Osteoblast (primary cell): ENCODE results near the gene LRP1B. TPM values are rescaled to one million over a fixed set of nuclear protein-coding genes. Genes with fewer than 3 reads are reported as not detected.

ENCODE experiments used
- DNase-seq: peaks from one replicate; pipeline ENCODE4 v3.0.0; 2011; ENCODE audit warnings: low spot score, mixed read lengths; ENCODE audit not compliant: insufficient read length; ENCODE audit errors: missing footprints
- H2AFZ ChIP-seq: 2 replicates; pipeline ENCODE4 v1.6.0; 2011; ENCODE audit warnings: mild to moderate bottlenecking, low read length
- H3K27ac ChIP-seq: 2 replicates; pipeline ENCODE4 v1.5.1; 2011; ENCODE audit warnings: mild to moderate bottlenecking, low read depth, low read length, moderate library complexity
- H3K27me3 ChIP-seq: 2 replicates; pipeline ENCODE4 v1.6.0; 2012; ENCODE audit warnings: mild to moderate bottlenecking, control low read depth, inconsistent platforms, low read length, moderate library complexity; ENCODE audit not compliant: insufficient read depth
- H3K36me3 ChIP-seq: 2 replicates; pipeline ENCODE4 v1.5.1; 2011; ENCODE audit warnings: mild to moderate bottlenecking, low read length, control low read depth, moderate library complexity; ENCODE audit not compliant: insufficient read depth
- H3K4me1 ChIP-seq: 2 replicates; pipeline ENCODE4 v1.5.1; 2011; ENCODE audit warnings: mild to moderate bottlenecking, low read length, control low read depth, moderate library complexity; ENCODE audit not compliant: insufficient read depth
- H3K4me2 ChIP-seq: 2 replicates; pipeline ENCODE4 v1.6.0; 2011; ENCODE audit warnings: mild to moderate bottlenecking, low read length; ENCODE audit not compliant: insufficient read depth
- H3K4me3 ChIP-seq: fragments of 200-600 bp; sonication (generic); 3 replicates; pipeline ENCODE4 v1.5.1; 2012; ENCODE audit warnings: mild to moderate bottlenecking, low read length, inconsistent platforms; ENCODE audit not compliant: insufficient read depth
- H3K79me2 ChIP-seq: 2 replicates; pipeline ENCODE4 v1.6.0; 2012; ENCODE audit warnings: mild to moderate bottlenecking, low read length, control low read depth, inconsistent platforms; ENCODE audit not compliant: insufficient read depth
- H3K9me3 ChIP-seq: 2 replicates; pipeline ENCODE4 v1.5.1; 2011; ENCODE audit warnings: low read depth, low read length, control low read depth
- H4K20me1 ChIP-seq: 2 replicates; pipeline ENCODE4 v1.6.0; 2012; ENCODE audit warnings: mild to moderate bottlenecking, low read length, control low read depth; ENCODE audit not compliant: insufficient read depth
- CTCF ChIP-seq: IDR thresholded peaks from 2 replicates; pipeline ENCODE4 v1.5.1; 2011; ENCODE audit warnings: mild to moderate bottlenecking, low read depth, low read length, moderate library complexity; ENCODE audit errors: extremely low read depth
- total RNA-seq: library from RNA; depleted of rRNA; stranded (reverse); fragments of >200 nt; gene quantifications from 2 replicates; pipeline ENCODE4 v1.2.3, GENCODE V29; 2012

Gene LRP1B
- total RNA-seq, 1 donor, result not detected

DNA sequence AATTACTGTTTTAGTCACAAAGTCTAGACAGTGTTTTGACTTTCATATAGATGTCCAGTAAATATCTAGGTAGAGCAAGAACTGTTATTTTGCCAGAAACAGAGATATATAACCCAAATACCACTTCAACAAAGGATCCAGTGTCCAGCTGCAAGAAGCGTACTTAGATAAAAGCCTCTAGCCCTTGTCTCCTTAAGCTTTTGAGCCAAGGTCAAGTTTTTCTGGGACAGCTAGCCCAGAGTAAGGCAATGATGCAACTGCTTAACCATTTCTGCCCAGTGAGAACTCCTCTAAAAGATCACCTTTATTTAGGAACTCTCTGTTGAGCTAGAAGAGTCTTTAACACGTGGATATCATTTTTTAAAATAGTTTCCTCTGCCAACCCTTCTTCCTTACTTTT is 1925.7 kb downstream of the LRP1B start:
- H3K4me3 ChIP-seq, result no peak overlapping the region
- no peaks in the 10 kb centered on the region for H3K79me2 ChIP-seq
- H3K36me3 ChIP-seq, result no peaks in the 10 kb centered on the region
- H3K4me1 ChIP-seq, result no peaks in the 10 kb centered on the region
- no peak overlapping the region for H3K4me2 ChIP-seq
- peaks cover 4% of the 10 kb centered on the region for H3K9me3 ChIP-seq
- no peak overlapping the region for H2AFZ ChIP-seq
- H3K27me3 ChIP-seq, result no peaks in the 10 kb centered on the region
- H3K27ac ChIP-seq, result no peak overlapping the region
- no peak for TF ChIP-seq CTCF
- no peak for DNase-seq
- H4K20me1 ChIP-seq, result no peaks in the 10 kb centered on the region

GRCh38 chr2:140203347-140203746 is 1927.5 kb downstream of the LRP1B start:
- DNase-seq, result no peak
- TF ChIP-seq CTCF, result no peak

GRCh38 chr2:140201572-140201971 is 1929.2 kb downstream of the LRP1B start:
- TF ChIP-seq CTCF, result no peak
- Histone ChIP-seq H4K20me1 (no peaks in the 10 kb centered on the region), H2AFZ (no peak overlapping the region), H3K9me3 (peaks cover 4% of the 10 kb centered on the region), H3K4me3 (no peak overlapping the region), H3K27ac (no peak overlapping the region), H3K36me3 (no peaks in the 10 kb centered on the region), H3K27me3 (no peaks in the 10 kb centered on the region), H3K4me2 (no peak overlapping the region), H3K4me1 (no peaks in the 10 kb centered on the region), H3K79me2 (no peaks in the 10 kb centered on the region)
- no peak for DNase-seq

More at GRCh38 chr2:140203347-140203746, 1927.5 kb downstream of the LRP1B start:
- no peaks in the 10 kb centered on the region for H3K27me3 ChIP-seq
- H4K20me1 ChIP-seq, result no peaks in the 10 kb centered on the region
- H3K27ac ChIP-seq, result no peak overlapping the region
- no peak overlapping the region for H3K4me3 ChIP-seq
- no peaks in the 10 kb centered on the region for H3K79me2 ChIP-seq
- no peaks in the 10 kb centered on the region for H3K4me1 ChIP-seq
- no peaks in the 10 kb centered on the region for H3K36me3 ChIP-seq
- no peak overlapping the region for H3K4me2 ChIP-seq
- peaks cover 4% of the 10 kb centered on the region for H3K9me3 ChIP-seq
- no peak overlapping the region for H2AFZ ChIP-seq

GRCh38 chr2:140200764-140201163 is 1930.1 kb downstream of the LRP1B start:
- Histone ChIP-seq H3K36me3 (no peaks in the 10 kb centered on the region), H3K27me3 (no peaks in the 10 kb centered on the region), H3K4me2 (no peak overlapping the region), H3K79me2 (no peaks in the 10 kb centered on the region), H3K4me1 (no peaks in the 10 kb centered on the region), H2AFZ (no peak overlapping the region), H3K4me3 (no peak overlapping the region), H4K20me1 (no peaks in the 10 kb centered on the region), H3K27ac (no peak overlapping the region), H3K9me3 (peaks cover 4% of the 10 kb centered on the region)
- DNase-seq, result no peak
- no peak for TF ChIP-seq CTCF
